Endothelial cell of umbilical vein (primary cell): ENCODE measurements around the gene DEFB112. TPM values are rescaled to one million over a fixed set of nuclear protein-coding genes. Genes with fewer than 3 reads are reported as not detected.

ENCODE experiments used
- BruUV-seq: library from RNA; stranded (reverse); fragments of 400-500 nt; replicated peaks from 2 replicates; lab custom pipeline; 2021; lab: Mats Ljungman, UMichigan
- CTCF ChIA-PET: fragments of 300-600, 350-600 bp; sonication (Branson Sonifier 250); formaldehyde crosslinking; loops from one replicate; lab custom pipeline; 2021; ENCODE audit warnings: antibody characterized with exemption, inconsistent platforms; lab: Charles Lee
- POLR2A ChIA-PET: fragments of 300-600, 350-600 bp; sonication (Branson Sonifier 250); formaldehyde crosslinking; loops from one replicate; lab custom pipeline; 2021; ENCODE audit warnings: antibody characterized with exemption, inconsistent platforms; lab: Charles Lee
- DNase-seq: peaks from one replicate; pipeline ENCODE4 v3.0.0-alpha.2; 2011; ENCODE audit warnings: low read depth, low spot score
- FAIRE-seq: peaks from 2 replicates; lab custom pipeline; 2011; peaks lifted over from hg19 to GRCh38; lab: Jason Lieb, UNC
- H2AFZ ChIP-seq: 2 replicates; pipeline ENCODE4 v1.6.0; 2012; ENCODE audit warnings: low read depth, low read length, control low read depth, inconsistent platforms
- H3K27ac ChIP-seq: 2 replicates; pipeline ENCODE4 v1.5.1; 2011; ENCODE audit warnings: low read depth, mild to moderate bottlenecking, control low read depth, low read length, moderate library complexity; ENCODE audit not compliant: insufficient read depth
- H3K27me3 ChIP-seq, 2 experiments: 2 replicates each; pipeline versions ENCODE4 v1.6.0 to v1.6.1; 2011; ENCODE audit warnings: low read length in 2 of 2, mixed read lengths in 1 of 2; ENCODE audit not compliant: control insufficient read depth in 2 of 2, insufficient read depth in 2 of 2
- H3K36me3 ChIP-seq, 2 experiments: 2 replicates in 1 of 2; 3 replicates in 1 of 2; pipeline ENCODE4 v1.5.1; 2011; ENCODE audit warnings: low read length in 2 of 2, mild to moderate bottlenecking in 1 of 2, moderate library complexity in 1 of 2; ENCODE audit not compliant: control insufficient read depth in 2 of 2, insufficient read depth in 2 of 2; ENCODE audit errors: extremely low read depth in 1 of 2
- H3K4me1 ChIP-seq: 3 replicates; pipeline ENCODE4 v1.5.1; 2011; ENCODE audit warnings: mild to moderate bottlenecking, low read length; ENCODE audit not compliant: control insufficient read depth, insufficient read depth; ENCODE audit errors: extremely low read depth
- H3K4me2 ChIP-seq: 2 replicates; pipeline ENCODE4 v1.6.1; 2011; ENCODE audit warnings: low read length, control low read depth, mixed read lengths; ENCODE audit not compliant: insufficient read depth
- H3K4me3 ChIP-seq, 3 experiments: fragments of 200-600 bp in 1 of 3; sonication (generic), shearing (Covaris generic) in 1 of 3; replicated peaks in 1 of 3; 2 replicates each; pipeline ENCODE4 v1.5.1; 2011 to 2016; ENCODE audit warnings: control low read depth in 3 of 3, low read length in 3 of 3, mild to moderate bottlenecking in 2 of 3, inconsistent platforms in 1 of 3, low read depth in 1 of 3, moderate library complexity in 1 of 3; ENCODE audit not compliant: insufficient read depth in 1 of 3
- H3K79me2 ChIP-seq: 2 replicates; pipeline ENCODE4 v1.6.0; 2012; ENCODE audit warnings: low read length, inconsistent platforms; ENCODE audit not compliant: control insufficient read depth, insufficient read depth
- H3K9ac ChIP-seq: replicated peaks from 2 replicates; pipeline ENCODE3; 2011; ENCODE audit warnings: low read length, control low read depth; ENCODE audit not compliant: insufficient read depth; ENCODE audit errors: extremely low read depth
- H3K9me1 ChIP-seq: replicated peaks from 3 replicates; pipeline ENCODE4 v1.6.0; 2011; ENCODE audit warnings: mild to moderate bottlenecking, low read length; ENCODE audit not compliant: control insufficient read depth, insufficient read depth; ENCODE audit errors: extremely low read depth
- H3K9me3 ChIP-seq: replicated peaks from 2 replicates; pipeline ENCODE4 v1.5.1; 2012; ENCODE audit warnings: low read length, inconsistent platforms; ENCODE audit not compliant: control insufficient read depth, insufficient read depth
- H4K20me1 ChIP-seq: replicated peaks from 2 replicates; pipeline ENCODE3; 2011; ENCODE audit warnings: mild to moderate bottlenecking, low read length; ENCODE audit not compliant: control insufficient read depth, insufficient read depth; ENCODE audit errors: extremely low read depth
- CTCF ChIP-seq, 2 donors: IDR thresholded peaks; 1 replicate in 1 of 2; 2 replicates in 1 of 2; pipeline ENCODE4 v1.5.1; 2011; ENCODE audit warnings: low read length in 2 of 2, mild to moderate bottlenecking in 2 of 2, moderate library complexity in 2 of 2, control low read depth in 1 of 2, inconsistent platforms in 1 of 2, low read depth in 1 of 2; ENCODE audit not compliant: insufficient read depth in 1 of 2; ENCODE audit errors: extremely low read depth in 1 of 2
- EZH2 ChIP-seq: IDR thresholded peaks from 2 replicates; pipeline ENCODE4 v1.6.1; 2012; ENCODE audit warnings: borderline replicate concordance, low read depth, mild to moderate bottlenecking, moderate library complexity, low read length, inconsistent platforms; ENCODE audit not compliant: severe bottlenecking
- FOS ChIP-seq: IDR thresholded peaks from 2 replicates; pipeline ENCODE4 v1.6.1; 2011; ENCODE audit warnings: mild to moderate bottlenecking, low read length, moderate library complexity, borderline replicate concordance; ENCODE audit not compliant: insufficient read depth
- GATA2 ChIP-seq: IDR thresholded peaks from 2 replicates; pipeline ENCODE4 v1.7.0; 2011; ENCODE audit warnings: low read depth, mild to moderate bottlenecking, moderate library complexity, mixed read lengths, low read length; ENCODE audit not compliant: insufficient read length, insufficient read depth
- JUN ChIP-seq: IDR thresholded peaks from 2 replicates; pipeline ENCODE4 v1.6.1; 2011; ENCODE audit warnings: borderline replicate concordance, low read depth; ENCODE audit not compliant: insufficient read length, insufficient read depth
- MAX ChIP-seq: IDR thresholded peaks from 2 replicates; pipeline ENCODE4 v1.6.1; 2011; ENCODE audit not compliant: insufficient read depth, insufficient read length
- MYC ChIP-seq: IDR thresholded peaks from one replicate; pipeline ENCODE4 v1.6.1; 2011; ENCODE audit warnings: mild to moderate bottlenecking, low read depth, low read length
- POLR2A ChIP-seq: IDR thresholded peaks from 2 replicates; pipeline ENCODE4 v1.6.1; 2012; ENCODE audit warnings: low read depth, mild to moderate bottlenecking, control low read depth, low read length
- POLR2AphosphoS5 ChIP-seq: IDR thresholded peaks from 2 replicates; pipeline ENCODE4 v1.6.1; 2012; ENCODE audit warnings: low read depth, mild to moderate bottlenecking, control low read depth, low read length, moderate library complexity; ENCODE audit not compliant: insufficient read depth
- dilution Hi-C: fragments of 300-500 bp; cut with MboI; formaldehyde crosslinking; loops from one replicate; pipeline ENCODE4 v1.15.0; 2019; ENCODE audit warnings: low sequenced_read_pairs; ENCODE audit not compliant: extremely low pct_ligation_motif_present
- intact Hi-C: fragments of 100-400 bp; cut with micrococcal nuclease; formaldehyde crosslinking; loops from one replicate; pipeline ENCODE4 v1.10.0; 2022
- polyA plus RNA-seq, 4 experiments: library from polyadenylated mRNA; depleted of rRNA in 3 of 4; stranded (reverse) in 3 of 4; unstranded in 1 of 4; fragments of >200 nt; gene quantifications; 2 replicates each; pipeline versions ENCODE4 v1.2.1 to v1.2.3, GENCODE V29; 2011 to 2012; ENCODE audit warnings: missing spikeins in 1 of 4
- total RNA-seq: library from RNA; stranded (reverse); gene quantifications from 2 replicates; pipeline ENCODE4 v1.2.3, GENCODE V29; 2021

The DEFB112 gene
- total and polyA plus RNA-seq, 2 donors (not counting 3 experiments of a cell fraction or from before 2014, with no cell fraction given) = not detected

GRCh38 chr6:50093116-50093937, 43.6 kb upstream of the DEFB112 start:
- Histone ChIP-seq H3K4me1 (no peaks in the 10 kb centered on the region), H2AFZ (no peak overlapping the region), H3K9ac (no peak overlapping the region), H3K27me3 (no peaks in the 10 kb centered on the region), H3K9me1 (no peaks in the 10 kb centered on the region), H3K4me2 (no peak overlapping the region), H3K79me2 (no peaks in the 10 kb centered on the region), H3K4me3 (no peak overlapping the region), H4K20me1 (no peaks in the 10 kb centered on the region), H3K36me3 (no peaks in the 10 kb centered on the region), H3K9me3 (no peaks in the 10 kb centered on the region), H3K27ac (no peak overlapping the region)
- CTCF ChIA-PET = interaction anchor here (0.8 kb wide), 1 partner anchor 35 kb away, joined by 3 read pairs; no protein-coding TSS in a partner anchor
- dilution Hi-C loops = no loop called here
- FAIRE-seq (no peak), DNase-seq (no peak)
- no TSS peak for BruUV-seq
- intact Hi-C loops = no loop called here
- no peak for TF ChIP-seq MYC
- TF ChIP-seq JUN = no peak
- POLR2A ChIA-PET = no interaction called here

GRCh38 chr6:50091641-50092040, 41.9 kb upstream of the DEFB112 start:
- FAIRE-seq = no peak
- POLR2A ChIA-PET = no interaction called here
- CTCF ChIA-PET = no interaction called here
- H3K4me3 ChIP-seq = no peak overlapping the region
- no peaks in the 10 kb centered on the region for H3K27me3 ChIP-seq
- no peak overlapping the region for H2AFZ ChIP-seq
- no peak overlapping the region for H3K27ac ChIP-seq
- H4K20me1 ChIP-seq = no peaks in the 10 kb centered on the region
- no peak for DNase-seq
- no peak overlapping the region for H3K9ac ChIP-seq
- no peak for TF ChIP-seq MYC
- TF ChIP-seq EZH2 = no peak
- no peak for TF ChIP-seq JUN
- no peak for TF ChIP-seq FOS
- TF ChIP-seq POLR2AphosphoS5 = no peak
- TF ChIP-seq POLR2A = no peak
- TF ChIP-seq GATA2 = no peak
- no peak for TF ChIP-seq CTCF (IDR thresholded peaks at IDR 0.05; ENCODE audit: extremely low read depth in 1 of 2, insufficient read depth in 1 of 2, low read depth in 1 of 2, low read length in 2 of 2)
- no peak for TF ChIP-seq MAX
- BruUV-seq = no TSS peak
- no peaks in the 10 kb centered on the region for H3K4me1 ChIP-seq
- H3K9me3 ChIP-seq = no peaks in the 10 kb centered on the region
- no peaks in the 10 kb centered on the region for H3K79me2 ChIP-seq
- H3K36me3 ChIP-seq = no peaks in the 10 kb centered on the region
- H3K9me1 ChIP-seq = no peaks in the 10 kb centered on the region
- H3K4me2 ChIP-seq = no peak overlapping the region
- dilution Hi-C loops (no loop called here), intact Hi-C loops (no loop called here)
